IPS DF 4.7 (cell line): Measurements from ENCODE around the gene PLOD3.

Experiments used
- DNase-seq: peaks from one replicate; pipeline ENCODE4 v3.0.0-alpha.2; 2013; ENCODE audit warnings: low spot score; ENCODE audit errors: extremely low read depth

PLOD3 gene

DNA sequence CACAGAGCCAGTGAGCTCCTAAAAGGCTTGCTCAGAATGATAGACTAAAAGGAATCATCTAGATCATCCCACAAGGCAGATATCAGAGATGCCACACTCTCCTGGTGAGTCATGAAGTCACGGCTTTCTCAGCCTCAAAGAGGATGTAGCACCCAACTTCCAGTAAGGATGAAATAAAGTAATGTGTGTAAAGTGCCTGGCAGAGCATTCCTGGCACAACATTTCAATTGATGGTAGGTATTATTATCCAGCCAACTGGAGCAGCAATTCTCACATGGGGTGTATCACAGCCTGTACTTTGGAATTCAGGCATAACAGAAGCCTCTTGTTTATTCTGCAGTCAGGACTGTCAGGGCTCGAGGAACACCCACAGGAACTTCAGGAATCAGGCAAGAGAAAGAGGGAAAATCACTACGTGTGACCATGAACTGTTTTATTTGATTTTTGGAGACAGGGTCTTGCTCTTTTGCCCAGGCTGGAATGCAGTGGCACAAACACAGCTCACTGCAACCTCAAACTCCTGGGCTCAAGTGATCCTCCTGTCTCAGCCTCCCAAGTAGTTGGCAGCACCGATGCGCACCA, 32.0 kb downstream of the PLOD3 start:
- DNase-seq, result no peak

GRCh38 chr7:101180130-101180755, 37.1 kb downstream of the PLOD3 start, which contains the start of gene NAT16:
NAT16 (minus strand) TSS chr7:101180293; CDS start chr7:101174807, 5,486 bp downstream.
- DNase-seq, result no peak

GRCh38 chr7:101179713-101180112, 37.7 kb downstream of the PLOD3 start:
- no peak for DNase-seq

DNA sequence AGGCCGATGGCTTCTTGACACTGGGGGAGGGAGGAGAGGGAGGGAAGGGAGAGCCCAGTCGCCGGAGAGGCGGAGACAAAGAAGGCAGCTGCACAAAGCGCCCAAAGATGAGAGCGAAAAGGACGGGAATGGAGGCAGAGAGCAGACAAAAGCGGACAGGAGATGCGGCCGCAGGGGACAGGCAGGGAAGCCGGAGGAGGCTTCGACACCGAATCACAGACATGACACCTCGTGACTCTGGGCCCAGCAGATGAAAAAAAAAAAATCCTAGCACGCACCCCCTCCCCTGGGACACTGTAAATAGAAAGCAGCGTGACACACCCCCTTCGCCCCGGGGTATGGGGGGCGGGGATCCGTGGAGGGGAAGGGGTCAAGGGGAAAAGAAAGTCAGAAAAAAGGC, 38.3 kb downstream of the PLOD3 start:
- no peak for DNase-seq

DNA sequence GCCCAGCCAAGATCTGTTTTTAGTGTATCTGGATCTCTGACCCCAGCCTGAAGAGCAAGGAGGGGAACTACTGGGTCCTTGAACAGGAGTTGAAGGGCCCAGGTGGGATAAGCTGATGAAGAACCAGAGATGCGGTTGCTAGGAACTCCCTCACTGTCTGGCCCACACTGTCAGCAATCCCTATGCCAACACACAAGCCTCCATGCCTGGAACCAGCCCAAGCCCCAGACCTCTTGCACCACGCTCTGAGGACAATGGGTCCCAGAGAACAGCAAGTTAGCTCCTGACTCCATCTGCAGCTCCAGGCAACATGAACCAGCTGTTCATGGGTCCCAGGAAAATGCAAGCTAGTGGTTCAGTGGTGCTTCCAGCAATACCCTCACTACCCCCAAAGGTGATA, 39.7 kb downstream of the PLOD3 start:
- DNase-seq, result no peak

DNA sequence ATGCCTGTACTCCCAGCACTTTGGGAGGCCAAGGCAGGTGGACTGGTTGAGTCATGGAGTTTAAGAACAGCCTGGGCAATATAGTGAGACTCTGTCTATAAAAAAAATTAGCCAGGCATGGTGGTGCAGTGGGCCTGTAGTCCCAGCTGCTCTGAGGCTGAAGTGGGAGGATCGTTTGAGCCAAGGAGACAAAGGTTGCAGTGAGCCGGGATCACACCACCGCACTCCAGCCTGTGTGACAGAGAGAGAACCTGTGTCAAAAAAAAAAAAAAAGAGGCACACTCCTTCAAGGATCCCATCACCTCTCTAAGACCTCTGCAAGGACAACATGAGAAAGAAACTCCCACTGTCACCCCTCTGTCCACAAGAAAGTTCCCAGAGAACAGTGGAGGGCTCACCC, 41.7 kb downstream of the PLOD3 start:
- DNase-seq, result no peak

DNA sequence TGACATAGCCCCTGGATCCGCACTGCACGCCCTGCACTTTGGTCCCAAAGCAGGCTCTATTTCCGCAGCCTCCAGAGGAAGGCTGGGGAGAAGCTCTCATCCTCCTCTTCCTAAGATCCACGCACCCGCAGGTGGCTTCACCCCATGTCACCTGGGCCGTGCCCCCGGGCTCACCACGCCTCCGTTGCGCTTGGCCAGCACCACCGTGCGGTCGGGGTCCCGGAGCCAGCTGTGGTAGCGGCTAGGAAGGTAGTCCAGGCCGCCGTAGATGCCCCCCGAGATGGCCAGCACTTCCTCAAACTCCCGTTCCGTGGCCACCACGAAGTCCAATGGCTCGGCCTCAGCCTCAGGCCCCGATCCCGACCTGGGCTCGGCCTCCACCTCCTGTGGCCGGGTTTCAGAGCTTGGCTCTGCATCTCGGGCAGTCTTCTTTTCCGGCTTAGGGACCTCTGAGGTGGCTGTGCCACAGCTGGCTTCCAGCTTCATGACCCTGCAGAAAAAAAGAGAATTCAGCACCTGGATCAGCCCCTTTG, 43.0 kb downstream of the PLOD3 start:
- no peak for DNase-seq

DNA sequence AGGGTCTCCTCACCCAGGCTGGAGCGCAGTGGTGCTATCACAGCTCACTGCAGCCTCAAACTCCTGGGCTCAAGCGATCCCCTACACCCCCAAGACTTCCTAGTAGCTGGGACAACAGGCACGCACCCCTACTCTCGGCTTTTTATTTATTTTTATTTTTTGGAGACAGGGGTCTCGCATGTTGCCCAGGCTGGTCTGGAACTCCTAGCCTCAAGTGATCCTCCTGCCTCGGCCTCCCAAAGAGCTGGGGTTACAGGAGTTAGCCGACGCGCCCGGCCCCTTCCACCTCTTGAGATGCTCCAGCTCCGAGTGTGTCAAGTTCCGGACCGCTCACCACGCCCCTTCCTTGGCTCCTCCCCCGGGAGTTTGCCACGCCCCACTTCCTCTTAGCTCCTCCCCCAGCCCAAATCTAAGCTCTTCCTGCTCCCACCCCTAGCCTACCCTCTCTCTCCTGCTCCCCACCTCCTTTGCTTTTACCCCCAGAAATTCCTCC, 43.6 kb downstream of the PLOD3 start:
- no peak for DNase-seq

- no peak for DNase-seq
These were observed 44.3 kb downstream of the PLOD3 start for GRCh38 chr7:101172854-101173751.

DNA sequence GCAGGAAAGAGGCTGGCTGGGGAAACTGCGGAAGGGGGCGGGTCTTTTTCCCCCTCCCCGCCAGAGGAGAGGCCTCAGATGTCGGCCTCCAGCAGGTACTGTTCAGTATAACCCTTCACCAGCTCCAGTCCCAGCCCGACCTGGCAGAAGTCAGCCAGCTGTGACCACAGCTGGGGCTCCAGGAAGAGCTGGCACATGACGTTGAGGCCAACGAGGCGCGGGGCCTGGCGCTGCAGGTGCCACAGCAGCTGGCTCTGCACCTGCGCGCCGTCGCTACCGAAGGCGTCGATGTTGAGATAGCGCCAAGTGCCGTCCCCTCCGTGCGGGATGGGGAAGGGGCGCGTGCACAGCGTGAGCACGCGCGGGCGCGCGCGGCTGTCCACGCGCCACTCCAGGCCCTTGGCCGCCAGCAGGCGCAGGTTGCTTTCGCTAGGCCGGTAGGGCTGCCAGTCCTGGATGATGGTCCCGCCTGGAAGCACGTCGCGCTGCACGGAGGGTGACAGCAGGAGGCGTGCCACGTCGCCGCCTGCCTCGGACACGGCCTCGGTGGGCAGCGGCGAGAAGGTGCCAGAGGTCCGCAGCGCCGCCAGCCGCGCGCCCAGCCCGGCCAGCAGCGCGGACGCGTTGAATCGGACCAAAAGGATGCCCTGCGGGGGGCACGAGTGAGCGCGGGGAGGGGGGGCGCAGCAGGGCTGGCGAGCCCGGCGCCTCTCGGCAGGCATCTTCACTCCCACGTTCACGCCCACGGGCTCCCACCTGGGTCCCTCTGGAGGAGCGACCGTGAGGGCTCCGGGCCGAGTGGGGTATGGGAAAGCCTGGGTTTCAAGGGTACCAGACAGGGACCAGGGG, 45.2 kb downstream of the PLOD3 start:
- no peak for DNase-seq

DNA sequence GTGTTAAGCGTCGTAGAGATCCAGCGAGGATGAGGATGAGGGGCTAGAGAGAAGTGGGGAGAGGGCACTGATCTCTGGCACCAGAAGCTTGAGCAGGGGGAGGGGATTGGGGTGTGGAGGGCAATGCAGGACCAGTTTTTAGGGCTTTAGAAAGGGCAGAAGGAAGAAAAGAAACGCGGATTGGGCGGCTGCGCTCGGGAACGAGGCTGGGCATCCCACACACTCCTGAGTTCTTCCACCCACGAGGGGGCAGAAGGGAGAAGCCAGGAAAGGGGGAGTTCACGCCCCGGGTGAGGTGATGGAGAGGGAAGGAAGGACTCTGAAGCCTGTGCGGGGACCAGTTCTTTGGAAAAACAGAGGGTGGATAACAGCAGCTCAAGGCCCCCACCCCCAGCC, 45.9 kb downstream of the PLOD3 start:
- no peak for DNase-seq

DNA sequence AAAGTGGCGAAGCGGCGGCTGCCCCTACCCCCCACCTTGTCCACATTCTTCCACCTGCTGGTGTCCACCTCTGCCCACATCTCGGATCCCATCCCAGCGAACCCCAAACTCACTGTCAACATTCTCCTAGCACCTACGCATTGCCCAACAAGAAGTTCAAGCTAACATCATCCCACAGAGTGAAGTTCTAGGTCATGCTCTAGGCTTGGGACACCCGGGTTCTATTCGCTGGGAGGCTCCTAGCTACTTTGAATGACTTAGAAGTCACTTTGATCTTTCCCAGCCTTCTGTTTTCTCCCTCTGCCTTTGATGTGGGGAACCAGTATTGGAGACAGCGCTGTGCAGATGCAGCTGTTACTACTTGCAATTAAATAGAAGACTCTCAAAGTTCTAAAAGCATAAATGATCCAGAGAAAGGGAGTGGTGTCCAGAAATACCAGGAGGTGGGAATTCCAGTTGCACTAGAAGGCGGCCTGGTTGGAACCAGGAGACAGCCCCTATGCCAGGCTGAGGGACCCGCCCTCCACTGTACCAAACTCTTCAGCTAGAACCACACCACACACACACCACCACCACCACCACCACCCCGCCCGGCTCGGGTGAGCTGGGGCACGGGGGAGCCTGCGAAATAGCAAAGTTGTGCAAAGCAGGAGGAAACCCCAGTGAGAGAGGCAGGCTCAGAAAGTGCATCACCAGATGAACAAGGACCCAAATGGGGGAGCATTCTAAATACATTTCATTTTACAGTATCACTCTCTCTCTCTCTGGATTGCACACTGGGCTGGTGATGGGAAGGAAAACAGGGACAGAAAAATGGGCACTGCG, 46.6 kb downstream of the PLOD3 start:
- DNase-seq, result no peak

DNA sequence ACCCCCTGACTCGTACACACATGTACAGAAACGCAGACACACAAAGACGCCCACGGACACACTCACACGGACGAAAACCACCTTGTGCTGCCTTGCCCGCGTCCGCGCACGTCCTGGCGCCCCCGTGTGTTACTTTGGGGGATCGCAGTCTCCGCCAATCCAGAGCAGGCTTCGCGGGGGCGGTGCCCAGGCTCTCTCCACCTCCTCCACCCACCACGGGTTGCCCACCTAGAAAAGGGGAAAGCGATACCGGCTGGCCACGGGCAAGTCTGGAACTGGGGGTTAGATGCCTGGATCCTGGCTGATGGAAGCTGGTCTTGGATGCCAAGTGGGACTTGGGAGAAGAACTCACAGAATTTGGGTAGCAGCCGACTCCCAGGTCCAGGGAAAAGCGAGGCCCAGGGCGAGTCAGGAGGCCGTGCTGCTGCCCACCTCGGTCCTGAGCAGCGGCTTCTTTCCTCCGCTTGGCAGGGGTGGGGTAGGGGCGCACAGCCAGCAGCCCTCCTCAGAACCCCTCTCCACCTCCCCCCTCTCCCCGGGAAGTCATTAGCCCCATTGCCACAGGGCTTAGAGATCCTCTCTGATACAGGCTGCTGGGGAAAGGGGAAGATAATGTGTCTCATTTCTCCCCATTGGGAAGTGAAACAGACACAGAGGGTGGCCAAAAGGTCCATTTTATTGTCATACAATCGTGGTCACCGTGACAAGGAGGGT, 47.4 kb downstream of the PLOD3 start:
- no peak for DNase-seq

GRCh38 chr7:101169110-101169837, 48.1 kb downstream of the PLOD3 start:
- no peak for DNase-seq

GRCh38 chr7:101168412-101169049, 48.9 kb downstream of the PLOD3 start:
- DNase-seq, result no peak

GRCh38 chr7:101167645-101168411, 49.6 kb downstream of the PLOD3 start:
- no peak for DNase-seq

GRCh38 chr7:101166909-101167644, 50.3 kb downstream of the PLOD3 start:
- DNase-seq, result no peak
